Activated B cell treated with CpG ODN at 0.5 μM for 24 hours (primary cell): ENCODE measurements around the gene FAM3B. TPM values are rescaled to one million over a fixed set of nuclear protein-coding genes. Genes with fewer than 3 reads are reported as not detected.

ENCODE experiments used
- ATAC-seq: fragments of 200-7000 bp; cut with Tn5 transposase; one replicate; pipeline ENCODE4 v1.10.0; 2021; ENCODE audit warnings: low read depth, mild to moderate bottlenecking, moderate library complexity
- CTCF ChIA-PET: fragments of 350-600 bp; sonication (Branson Sonifier 250); formaldehyde crosslinking; loops from one replicate; lab custom pipeline; 2021; ENCODE audit warnings: antibody characterized with exemption; lab: Charles Lee
- POLR2A ChIA-PET: fragments of 350-600 bp; sonication (Branson Sonifier 250); formaldehyde crosslinking; loops from one replicate; lab custom pipeline; 2021; ENCODE audit warnings: antibody characterized with exemption; lab: Charles Lee
- DNase-seq: peaks from one replicate; pipeline ENCODE4 v3.0.0; 2022
- H3K27ac Mint-ChIP-seq: one replicate; pipeline ENCODE4 v1.8.0; 2020; ENCODE audit warnings: mixed read lengths
- H3K27me3 Mint-ChIP-seq: one replicate; pipeline ENCODE4 v1.8.0; 2021; ENCODE audit warnings: mixed read lengths
- H3K36me3 Mint-ChIP-seq: one replicate; pipeline ENCODE4 v1.8.0; 2021; ENCODE audit warnings: low read depth, mixed read lengths
- H3K4me1 Mint-ChIP-seq: one replicate; pipeline ENCODE4 v1.8.0; 2021; ENCODE audit warnings: mixed read lengths
- H3K4me3 Mint-ChIP-seq: one replicate; pipeline ENCODE4 v1.8.0; 2020; ENCODE audit warnings: mild to moderate bottlenecking, mixed read lengths
- H3K9me3 Mint-ChIP-seq: one replicate; pipeline ENCODE4 v1.8.0; 2020; ENCODE audit warnings: mixed read lengths
- CTCF ChIP-seq: fragments of 200-600 bp; IDR thresholded peaks from one replicate; pipeline ENCODE4 v1.8.0; 2022; ENCODE audit warnings: antibody characterized with exemption, mild to moderate bottlenecking
- intact Hi-C: fragments of 100-400 bp; cut with micrococcal nuclease; formaldehyde crosslinking; loops from one replicate; pipeline ENCODE4 v1.15.1; 2024
- total RNA-seq: library from RNA; stranded (reverse); gene quantifications from 2 replicates; pipeline ENCODE4 v1.2.3, GENCODE V29; 2022

The FAM3B gene
- total RNA-seq, 1 donor from 2014 or later: not detected

GRCh38 chr21:41375875-41376274 is 59.3 kb downstream of the FAM3B start:
- POLR2A ChIA-PET: no interaction called here
- no peak overlapping the region for H3K27ac Mint-ChIP-seq
- ATAC-seq (no peak), DNase-seq (no peak)
- H3K4me1 Mint-ChIP-seq: peaks cover 13% of the 10 kb centered on the region
- no peak for TF ChIP-seq CTCF
- no peaks in the 10 kb centered on the region for H3K9me3 Mint-ChIP-seq
- CTCF ChIA-PET: no interaction called here
- no peak overlapping the region for H3K4me3 Mint-ChIP-seq
- H3K27me3 Mint-ChIP-seq: no peaks in the 10 kb centered on the region
- H3K36me3 Mint-ChIP-seq: peaks cover 47% of the 10 kb centered on the region
- intact Hi-C loops: no loop called here

- Mint-ChIP-seq H3K27me3 (no peaks in the 10 kb centered on the region), H3K4me1 (peaks cover 5% of the 10 kb centered on the region), H3K9me3 (no peaks in the 10 kb centered on the region), H3K36me3 (peaks cover 61% of the 10 kb centered on the region), H3K27ac (no peak overlapping the region), H3K4me3 (no peak overlapping the region)
- no peak for TF ChIP-seq CTCF
- ATAC-seq (no peak), DNase-seq (no peak)
- ChIA-PET POLR2A (no interaction called here), CTCF (no interaction called here)
- intact Hi-C loops: no loop called here
These were observed 61.1 kb downstream of the FAM3B start for GRCh38 chr21:41377715-41378114.

- Mint-ChIP-seq H3K36me3 (peaks cover 66% of the 10 kb centered on the region), H3K27me3 (no peaks in the 10 kb centered on the region), H3K4me1 (peaks cover 5% of the 10 kb centered on the region), H3K27ac (no peak overlapping the region), H3K9me3 (no peaks in the 10 kb centered on the region), H3K4me3 (no peak overlapping the region)
- POLR2A ChIA-PET: no interaction called here
- DNase-seq (no peak), ATAC-seq (no peak)
- intact Hi-C loops: no loop called here
- no peak for TF ChIP-seq CTCF
- CTCF ChIA-PET: interaction anchor here (0.6 kb wide), 1 partner anchor 96 kb away, joined by 4 read pairs; no protein-coding TSS in a partner anchor
These were observed 62.2 kb downstream of the FAM3B start for GRCh38 chr21:41378849-41379248.

GRCh38 chr21:41379901-41380300 is 63.3 kb downstream of the FAM3B start:
- intact Hi-C loops: no loop called here
- TF ChIP-seq CTCF: no peak
- H3K36me3 Mint-ChIP-seq: peaks cover 68% of the 10 kb centered on the region
- peaks cover 3% of the 10 kb centered on the region for H3K4me1 Mint-ChIP-seq
- H3K4me3 Mint-ChIP-seq: no peak overlapping the region
- ATAC-seq: no peak
- no peak overlapping the region for H3K27ac Mint-ChIP-seq
- no peak for DNase-seq
- H3K27me3 Mint-ChIP-seq: no peaks in the 10 kb centered on the region
- H3K9me3 Mint-ChIP-seq: no peaks in the 10 kb centered on the region
- CTCF ChIA-PET: no interaction called here
- POLR2A ChIA-PET: no interaction called here

GRCh38 chr21:41381731-41382130 is 65.1 kb downstream of the FAM3B start:
- no peak overlapping the region for H3K4me3 Mint-ChIP-seq
- intact Hi-C loops: no loop called here
- TF ChIP-seq CTCF: no peak
- CTCF ChIA-PET: no interaction called here
- POLR2A ChIA-PET: interaction anchor here (0.7 kb wide), 1 partner anchor 928 kb away, joined by 7 read pairs; no protein-coding TSS in a partner anchor
- no peak overlapping the region for H3K27ac Mint-ChIP-seq
- no peak for DNase-seq
- H3K9me3 Mint-ChIP-seq: no peaks in the 10 kb centered on the region
- H3K4me1 Mint-ChIP-seq: no peaks in the 10 kb centered on the region
- H3K36me3 Mint-ChIP-seq: peaks cover 74% of the 10 kb centered on the region
- ATAC-seq: no peak
- no peaks in the 10 kb centered on the region for H3K27me3 Mint-ChIP-seq
